ENCODE results near the gene IL17RA.

The IL17RA gene

GRCh38 chr22:17158568-17159503, 74.0 kb downstream of the IL17RA start, which contains the start of gene HDHD5 (continued):
- TF ChIP-seq ZBTB44 (tag by site-specific recombination; IDR thresholded peaks at IDR 0.05): no peak
- TF ChIP-seq ZNF660 (tag by site-specific recombination; IDR thresholded peaks at IDR 0.05): peak; percentile 30; the same call in 1 of the 2 replicates
- no peak for TF ChIP-seq PRDM1 (tag by site-specific recombination; IDR thresholded peaks at IDR 0.05)
- TF ChIP-seq ZFP41 (tag by site-specific recombination; IDR thresholded peaks at IDR 0.05; ENCODE audit: borderline replicate concordance): no peak
- TF ChIP-seq ZIC2 (tag by site-specific recombination; IDR thresholded peaks at IDR 0.05): peak; percentile 88
- peak; percentile 81; the same call in 1 of the 2 replicates for TF ChIP-seq ZBTB20 (tag by site-specific recombination; IDR thresholded peaks at IDR 0.05)
- no peak for TF ChIP-seq ZNF701 (tag by site-specific recombination; IDR thresholded peaks at IDR 0.05)
- peak; percentile 96 for TF ChIP-seq ZNF394 (tag by site-specific recombination; IDR thresholded peaks at IDR 0.05; ENCODE audit: borderline replicate concordance)
- peak; percentile 98 for TF ChIP-seq ZBTB26 (tag by site-specific recombination; optimal IDR thresholded peaks at IDR 0.05)
- no peak for TF ChIP-seq ZNF324 (tag by site-specific recombination; IDR thresholded peaks at IDR 0.05)
- 0 out of 2 replicates have a peak, but pooled peaks have one; percentile 38 for TF ChIP-seq MEIS1 (CRISPR knock-in tag; IDR thresholded peaks at IDR 0.05; ENCODE audit: borderline replicate concordance)
- TF ChIP-seq ZNF544 (tag by site-specific recombination; IDR thresholded peaks at IDR 0.05): no peak
- no peak for TF ChIP-seq ZNF416 (tag by site-specific recombination; IDR thresholded peaks at IDR 0.05)
- peak; percentile 41; the same call in 1 of the 2 replicates for TF ChIP-seq ZBTB11 (tag by site-specific recombination; conservative IDR thresholded peaks at IDR 0.05; ENCODE audit: low read depth)
- no peak for TF ChIP-seq ZBTB7A (tag by site-specific recombination; IDR thresholded peaks at IDR 0.05; ENCODE audit: low read depth)
- peak; percentile 90 for TF ChIP-seq PRDM10 (tag by site-specific recombination; IDR thresholded peaks at IDR 0.05)
- no peak for TF ChIP-seq BCL11A (tag by site-specific recombination; IDR thresholded peaks at IDR 0.05; ENCODE audit: low read depth)
- 0 out of 2 replicates have a peak, but pooled peaks have one; percentile 41 for TF ChIP-seq GFI1B (tag by site-specific recombination; IDR thresholded peaks at IDR 0.05)
- TF ChIP-seq ZNF366 (tag by site-specific recombination; conservative IDR thresholded peaks at IDR 0.05): no peak
- TF ChIP-seq ZNF514 (tag by site-specific recombination; IDR thresholded peaks at IDR 0.05): no peak
- TF ChIP-seq ZNF140 (tag by site-specific recombination; IDR thresholded peaks at IDR 0.05): no peak
- no peak for TF ChIP-seq ZNF398 (tag by site-specific recombination; IDR thresholded peaks at IDR 0.05)
- no peak; the same call in 1 of the 2 replicates for TF ChIP-seq HIC1 (tag by site-specific recombination; IDR thresholded peaks at IDR 0.05)
- peak; percentile 41; the same call in 1 of the 2 replicates for TF ChIP-seq EGR2 (tag by site-specific recombination; IDR thresholded peaks at IDR 0.05; ENCODE audit: low read depth)
